ENCODE data around the gene DCANP1.

DNA sequence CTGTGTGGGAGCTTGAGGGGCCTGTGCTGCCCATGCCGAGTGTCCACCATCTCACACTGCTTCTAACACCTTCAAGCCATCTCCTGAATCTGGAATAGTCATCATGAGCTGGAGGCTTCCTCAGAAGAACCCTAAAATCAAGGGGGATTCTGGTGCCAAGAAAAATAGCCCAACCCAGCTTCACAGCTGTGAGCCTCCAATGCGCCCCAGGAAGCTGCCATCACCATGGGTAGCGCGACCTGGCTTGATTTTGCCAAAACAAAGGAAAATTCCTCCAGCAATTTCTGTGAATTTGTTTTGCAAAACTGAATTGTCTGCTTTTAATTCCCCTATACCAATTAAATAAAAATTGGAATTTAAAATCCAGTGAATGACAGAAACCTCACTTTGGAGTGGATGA lies 11.2 kb upstream of the DCANP1 start:
- TF ChIP-seq, protein P1, sequence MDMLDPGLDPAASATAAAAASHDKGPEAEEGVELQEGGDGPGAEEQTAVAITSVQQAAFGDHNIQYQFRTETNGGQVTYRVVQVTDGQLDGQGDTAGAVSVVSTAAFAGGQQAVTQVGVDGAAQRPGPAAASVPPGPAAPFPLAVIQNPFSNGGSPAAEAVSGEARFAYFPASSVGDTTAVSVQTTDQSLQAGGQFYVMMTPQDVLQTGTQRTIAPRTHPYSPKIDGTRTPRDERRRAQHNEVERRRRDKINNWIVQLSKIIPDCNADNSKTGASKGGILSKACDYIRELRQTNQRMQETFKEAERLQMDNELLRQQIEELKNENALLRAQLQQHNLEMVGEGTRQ (CRISPR knock-in tag; IDR thresholded peaks at IDR 0.05) = no peak
- TF ChIP-seq, protein P2, sequence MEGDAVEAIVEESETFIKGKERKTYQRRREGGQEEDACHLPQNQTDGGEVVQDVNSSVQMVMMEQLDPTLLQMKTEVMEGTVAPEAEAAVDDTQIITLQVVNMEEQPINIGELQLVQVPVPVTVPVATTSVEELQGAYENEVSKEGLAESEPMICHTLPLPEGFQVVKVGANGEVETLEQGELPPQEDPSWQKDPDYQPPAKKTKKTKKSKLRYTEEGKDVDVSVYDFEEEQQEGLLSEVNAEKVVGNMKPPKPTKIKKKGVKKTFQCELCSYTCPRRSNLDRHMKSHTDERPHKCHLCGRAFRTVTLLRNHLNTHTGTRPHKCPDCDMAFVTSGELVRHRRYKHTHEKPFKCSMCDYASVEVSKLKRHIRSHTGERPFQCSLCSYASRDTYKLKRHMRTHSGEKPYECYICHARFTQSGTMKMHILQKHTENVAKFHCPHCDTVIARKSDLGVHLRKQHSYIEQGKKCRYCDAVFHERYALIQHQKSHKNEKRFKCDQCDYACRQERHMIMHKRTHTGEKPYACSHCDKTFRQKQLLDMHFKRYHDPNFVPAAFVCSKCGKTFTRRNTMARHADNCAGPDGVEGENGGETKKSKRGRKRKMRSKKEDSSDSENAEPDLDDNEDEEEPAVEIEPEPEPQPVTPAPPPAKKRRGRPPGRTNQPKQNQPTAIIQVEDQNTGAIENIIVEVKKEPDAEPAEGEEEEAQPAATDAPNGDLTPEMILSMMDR (IDR thresholded peaks at IDR 0.05) = no peak
- TF ChIP-seq, protein P3, sequence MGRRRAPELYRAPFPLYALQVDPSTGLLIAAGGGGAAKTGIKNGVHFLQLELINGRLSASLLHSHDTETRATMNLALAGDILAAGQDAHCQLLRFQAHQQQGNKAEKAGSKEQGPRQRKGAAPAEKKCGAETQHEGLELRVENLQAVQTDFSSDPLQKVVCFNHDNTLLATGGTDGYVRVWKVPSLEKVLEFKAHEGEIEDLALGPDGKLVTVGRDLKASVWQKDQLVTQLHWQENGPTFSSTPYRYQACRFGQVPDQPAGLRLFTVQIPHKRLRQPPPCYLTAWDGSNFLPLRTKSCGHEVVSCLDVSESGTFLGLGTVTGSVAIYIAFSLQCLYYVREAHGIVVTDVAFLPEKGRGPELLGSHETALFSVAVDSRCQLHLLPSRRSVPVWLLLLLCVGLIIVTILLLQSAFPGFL (CRISPR knock-in tag; IDR thresholded peaks at IDR 0.05; ENCODE audit: borderline replicate concordance) = no peak
- no peak for TF ChIP-seq ESRRA (CRISPR knock-in tag; IDR thresholded peaks at IDR 0.05; ENCODE audit: borderline replicate concordance)
- TF ChIP-seq, protein P4, sequence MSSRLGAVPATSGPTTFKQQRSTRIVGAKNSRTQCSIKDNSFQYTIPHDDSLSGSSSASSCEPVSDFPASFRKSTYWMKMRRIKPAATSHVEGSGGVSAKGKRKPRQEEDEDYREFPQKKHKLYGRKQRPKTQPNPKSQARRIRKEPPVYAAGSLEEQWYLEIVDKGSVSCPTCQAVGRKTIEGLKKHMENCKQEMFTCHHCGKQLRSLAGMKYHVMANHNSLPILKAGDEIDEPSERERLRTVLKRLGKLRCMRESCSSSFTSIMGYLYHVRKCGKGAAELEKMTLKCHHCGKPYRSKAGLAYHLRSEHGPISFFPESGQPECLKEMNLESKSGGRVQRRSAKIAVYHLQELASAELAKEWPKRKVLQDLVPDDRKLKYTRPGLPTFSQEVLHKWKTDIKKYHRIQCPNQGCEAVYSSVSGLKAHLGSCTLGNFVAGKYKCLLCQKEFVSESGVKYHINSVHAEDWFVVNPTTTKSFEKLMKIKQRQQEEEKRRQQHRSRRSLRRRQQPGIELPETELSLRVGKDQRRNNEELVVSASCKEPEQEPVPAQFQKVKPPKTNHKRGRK (CRISPR knock-in tag; IDR thresholded peaks at IDR 0.05; ENCODE audit: borderline replicate concordance) = no peak
- TF ChIP-seq, protein P5, sequence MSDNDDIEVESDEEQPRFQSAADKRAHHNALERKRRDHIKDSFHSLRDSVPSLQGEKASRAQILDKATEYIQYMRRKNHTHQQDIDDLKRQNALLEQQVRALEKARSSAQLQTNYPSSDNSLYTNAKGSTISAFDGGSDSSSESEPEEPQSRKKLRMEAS (CRISPR knock-in tag; IDR thresholded peaks at IDR 0.05) = no peak
- no peak for TF ChIP-seq CBFB (CRISPR knock-in tag; IDR thresholded peaks at IDR 0.05; ENCODE audit: low read depth)
- no peak for TF ChIP-seq NFE2L1 (CRISPR knock-in tag; IDR thresholded peaks at IDR 0.05)
- TF ChIP-seq SP1 (CRISPR knock-in tag; conservative IDR thresholded peaks at IDR 0.05) = no peak
- TF ChIP-seq, protein P6, sequence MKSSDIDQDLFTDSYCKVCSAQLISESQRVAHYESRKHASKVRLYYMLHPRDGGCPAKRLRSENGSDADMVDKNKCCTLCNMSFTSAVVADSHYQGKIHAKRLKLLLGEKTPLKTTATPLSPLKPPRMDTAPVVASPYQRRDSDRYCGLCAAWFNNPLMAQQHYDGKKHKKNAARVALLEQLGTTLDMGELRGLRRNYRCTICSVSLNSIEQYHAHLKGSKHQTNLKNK (CRISPR knock-in tag; IDR thresholded peaks at IDR 0.05) = no peak
- TF ChIP-seq MXD4 (CRISPR knock-in tag; IDR thresholded peaks at IDR 0.05; ENCODE audit: borderline replicate concordance) = no peak
- no peak for TF ChIP-seq ZBTB21 (CRISPR knock-in tag; IDR thresholded peaks at IDR 0.05; ENCODE audit: borderline replicate concordance)
- no peak for TF ChIP-seq ELF4 (CRISPR knock-in tag; IDR thresholded peaks at IDR 0.05; ENCODE audit: low read depth)
- TF ChIP-seq, protein P7, sequence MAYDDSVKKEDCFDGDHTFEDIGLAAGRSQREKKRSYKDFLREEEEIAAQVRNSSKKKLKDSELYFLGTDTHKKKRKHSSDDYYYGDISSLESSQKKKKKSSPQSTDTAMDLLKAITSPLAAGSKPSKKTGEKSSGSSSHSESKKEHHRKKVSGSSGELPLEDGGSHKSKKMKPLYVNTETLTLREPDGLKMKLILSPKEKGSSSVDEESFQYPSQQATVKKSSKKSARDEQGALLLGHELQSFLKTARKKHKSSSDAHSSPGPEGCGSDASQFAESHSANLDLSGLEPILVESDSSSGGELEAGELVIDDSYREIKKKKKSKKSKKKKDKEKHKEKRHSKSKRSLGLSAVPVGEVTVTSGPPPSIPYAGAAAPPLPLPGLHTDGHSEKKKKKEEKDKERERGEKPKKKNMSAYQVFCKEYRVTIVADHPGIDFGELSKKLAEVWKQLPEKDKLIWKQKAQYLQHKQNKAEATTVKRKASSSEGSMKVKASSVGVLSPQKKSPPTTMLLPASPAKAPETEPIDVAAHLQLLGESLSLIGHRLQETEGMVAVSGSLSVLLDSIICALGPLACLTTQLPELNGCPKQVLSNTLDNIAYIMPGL (CRISPR knock-in tag; IDR thresholded peaks at IDR 0.05) = no peak

Measured in WTC11 (cell line).